ENCODE data around the gene USP24. TPM values are rescaled to one million over a fixed set of nuclear protein-coding genes. Genes with fewer than 3 reads are reported as not detected.
"Not testable (repeated sequence)": the region's sequence is repeated elsewhere in the genome, so short reads cannot be mapped to it uniquely, and the experiment has no call there.

USP24 gene
- total RNA-seq, 1 donor from 2014 or later = 45.1 TPM

DNA sequence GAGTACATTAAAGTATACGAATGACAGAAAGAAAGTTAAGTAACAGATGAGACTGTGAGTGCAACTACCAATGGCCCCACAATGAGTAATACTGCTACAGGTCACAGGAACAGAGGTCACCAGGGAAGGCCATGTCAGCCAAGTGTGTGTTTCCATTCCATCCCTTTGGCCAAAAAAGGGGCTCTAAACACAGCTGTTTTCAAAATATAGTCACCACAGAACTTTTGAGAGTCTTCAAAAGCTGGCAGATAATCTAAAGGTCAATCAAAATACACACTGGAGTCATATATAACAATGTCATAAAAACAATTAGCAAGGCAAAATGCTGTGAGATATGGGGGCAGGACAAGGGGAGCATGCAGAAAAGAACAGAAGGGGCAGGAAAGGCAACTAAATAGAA lies 10.2 kb downstream of the USP24 start:
- intact Hi-C loops (cut with DNase I) = no loop called here
- DNase-seq (ENCODE audit: low spot score) = no peak

DNA sequence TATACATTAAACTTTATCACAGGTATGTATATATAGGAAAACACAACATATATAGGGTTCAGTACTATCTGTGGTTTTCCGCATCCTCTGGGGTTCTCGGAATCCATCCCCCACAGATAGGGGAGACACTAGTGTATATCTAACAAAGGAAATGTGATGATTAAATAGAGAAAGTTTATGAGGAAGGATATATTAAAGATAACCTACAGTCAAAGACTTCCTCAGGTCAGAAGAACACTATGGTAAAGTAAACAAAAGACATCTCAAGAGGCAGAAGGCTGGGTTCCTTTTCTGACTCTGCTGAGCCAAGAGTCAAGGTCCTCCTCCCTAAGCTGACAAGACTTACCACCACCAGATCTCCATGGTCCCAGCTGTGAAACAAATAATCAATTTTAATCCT lies 12.1 kb downstream of the USP24 start:
- no peak for DNase-seq (ENCODE audit: low spot score)
- intact Hi-C loops (cut with DNase I) = no loop called here

DNA sequence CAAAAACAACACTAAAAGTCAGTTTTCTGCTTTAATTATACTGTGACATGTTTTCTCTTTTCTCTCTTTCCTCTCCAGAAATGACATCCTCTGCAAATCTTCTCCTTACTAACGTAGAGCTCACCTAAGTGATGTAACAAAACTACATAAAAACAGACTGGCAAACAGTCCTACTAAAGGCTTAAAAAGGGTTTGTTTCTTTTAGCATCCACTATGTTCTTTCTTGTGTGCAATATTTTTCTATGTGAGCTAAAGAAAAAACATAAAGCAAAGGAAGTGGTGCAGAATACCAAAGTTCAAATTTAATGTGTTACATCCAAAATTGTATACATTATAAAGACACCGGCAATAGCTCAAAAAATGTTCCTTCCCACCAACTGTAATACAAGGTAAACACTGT lies 14.5 kb downstream of the USP24 start:
- DNase-seq (ENCODE audit: low spot score) = no peak
- intact Hi-C loops (cut with DNase I) = no loop called here

DNA sequence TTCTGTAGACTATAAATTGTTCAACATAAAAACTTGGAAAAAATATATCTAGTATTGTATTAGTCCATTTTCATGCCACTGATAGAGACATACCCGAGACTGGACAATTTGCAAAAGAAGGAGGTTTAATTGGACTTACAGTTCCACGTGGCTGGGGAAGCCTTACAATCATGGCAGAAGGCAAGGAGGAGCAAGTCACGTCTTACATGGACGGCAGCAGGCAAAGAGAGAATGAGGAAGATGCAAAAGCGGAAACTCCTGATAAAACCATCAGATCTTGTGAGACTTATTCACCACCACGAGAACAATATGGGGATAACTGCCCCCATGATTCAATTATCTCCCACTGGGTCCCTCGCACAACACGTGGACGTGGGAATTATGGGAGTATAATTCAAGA lies 15.4 kb downstream of the USP24 start:
- DNase-seq (ENCODE audit: low spot score); intact Hi-C loops (cut with DNase I): not testable (repeated sequence)

GRCh38 chr1:55198044-55198443 lies 17.1 kb downstream of the USP24 start:
- intact Hi-C loops (cut with DNase I) = no loop called here
- DNase-seq (ENCODE audit: low spot score) = no peak

- intact Hi-C loops (cut with DNase I) = no loop called here
- DNase-seq (ENCODE audit: low spot score) = no peak
Observed at GRCh38 chr1:55197099-55197498, 18.1 kb downstream of the USP24 start.

GRCh38 chr1:55196433-55197035 lies 18.6 kb downstream of the USP24 start:
- intact Hi-C loops (cut with DNase I) = no loop called here
- DNase-seq (ENCODE audit: low spot score) = no peak

DNA sequence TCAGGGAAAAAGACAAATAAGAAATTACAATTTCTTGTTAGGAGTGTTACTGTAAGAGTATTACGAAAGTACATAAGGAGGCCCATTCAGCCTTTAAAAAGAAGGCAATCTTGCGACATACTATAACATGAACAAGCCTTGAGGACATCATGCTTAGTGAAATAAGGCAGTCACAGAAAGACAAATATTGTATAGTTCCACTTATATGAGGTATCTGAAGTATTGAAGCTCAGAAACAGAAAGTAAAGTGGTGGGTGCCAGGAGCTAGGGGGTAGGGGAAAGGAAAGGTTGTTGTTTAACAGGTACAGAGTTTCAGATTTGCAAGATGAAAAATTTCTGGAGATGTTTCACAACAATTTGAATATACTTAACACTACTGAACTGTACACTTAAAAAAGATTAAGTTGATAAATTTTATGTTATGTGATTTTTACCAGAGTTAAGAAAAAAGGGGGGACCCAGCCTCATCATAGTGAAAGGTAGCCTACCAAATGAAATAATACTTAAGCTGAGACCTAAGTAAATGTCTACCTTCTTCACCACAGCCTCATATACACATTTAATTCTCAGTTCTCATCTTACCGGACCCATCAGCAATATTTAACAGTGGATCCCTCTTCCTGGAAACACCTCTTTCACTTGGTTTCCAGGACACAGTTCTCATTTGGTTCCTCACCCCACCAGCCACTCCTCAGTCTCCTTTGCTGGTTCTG lies 19.5 kb downstream of the USP24 start:
- intact Hi-C loops (cut with DNase I) = no loop called here
- no peak for DNase-seq (ENCODE audit: low spot score)

- intact Hi-C loops (cut with DNase I) = no loop called here
- no peak for DNase-seq (ENCODE audit: low spot score)
Observed at GRCh38 chr1:55194851-55195250, 20.3 kb downstream of the USP24 start.

- intact Hi-C loops (cut with DNase I) = no loop called here
- DNase-seq (ENCODE audit: low spot score) = no peak
Observed at GRCh38 chr1:55192093-55192492, 23.1 kb downstream of the USP24 start.

DNA sequence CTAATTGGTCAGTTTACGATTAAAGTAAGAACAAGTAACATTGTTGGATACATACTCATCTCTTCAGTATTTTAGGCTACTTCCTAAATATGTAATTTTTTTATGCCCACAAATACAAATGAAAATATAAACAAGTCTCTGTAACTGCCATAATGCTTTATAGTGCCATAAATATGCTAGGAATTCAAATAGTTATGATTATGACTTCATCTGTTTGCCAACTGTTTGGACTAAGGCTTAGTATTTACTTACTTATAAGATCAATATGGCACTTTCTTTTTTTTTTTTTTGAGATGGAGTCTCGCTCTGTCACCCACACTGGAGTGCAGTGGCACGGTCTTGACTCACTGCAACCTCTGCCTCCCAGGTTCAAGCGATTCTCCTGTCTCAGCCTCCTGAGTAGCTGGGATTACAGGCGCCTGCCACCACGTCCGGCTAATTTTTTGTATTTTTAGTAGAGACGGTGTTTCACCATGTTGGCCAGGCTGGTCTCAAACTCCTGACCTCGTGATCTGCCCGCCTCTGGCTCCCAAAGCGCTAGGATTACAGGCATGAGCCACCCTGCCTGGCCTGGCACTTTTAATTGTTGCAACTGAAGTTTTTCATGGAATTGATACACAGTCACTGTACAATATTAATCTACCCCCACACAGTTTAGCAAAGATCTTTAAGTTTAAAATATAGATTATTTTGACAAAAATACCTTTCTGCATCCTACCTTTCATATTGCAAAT lies 23.8 kb downstream of the USP24 start:
- intact Hi-C loops (cut with DNase I); DNase-seq (ENCODE audit: low spot score): not testable (repeated sequence)

DNA sequence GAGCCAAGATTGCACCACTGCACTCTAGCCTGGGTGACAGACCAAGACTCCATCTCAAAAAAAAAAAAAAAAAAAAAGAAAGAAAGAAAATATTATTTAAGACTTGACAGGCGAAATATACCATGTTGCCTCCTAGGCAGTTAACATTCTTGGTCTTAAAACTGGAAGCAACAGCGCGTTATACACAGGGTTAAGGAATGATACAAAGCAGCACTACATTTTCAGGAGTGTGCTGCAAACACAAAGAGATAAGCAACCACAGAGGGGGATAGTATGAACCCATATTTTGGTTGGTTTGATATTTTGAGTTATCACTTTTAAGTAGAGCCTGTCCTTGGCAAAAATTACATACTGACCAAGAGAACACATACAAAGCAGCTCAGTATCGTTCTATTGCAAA lies 25.1 kb downstream of the USP24 start:
- intact Hi-C loops (cut with DNase I) = no loop called here
- no peak for DNase-seq (ENCODE audit: low spot score)

- no peak for DNase-seq (ENCODE audit: low spot score)
- intact Hi-C loops (cut with DNase I) = no loop called here
Observed at GRCh38 chr1:55188909-55189308, 26.3 kb downstream of the USP24 start.

GRCh38 chr1:55185832-55186231 lies 29.3 kb downstream of the USP24 start:
- intact Hi-C loops (cut with DNase I) = no loop called here
- no peak for DNase-seq (ENCODE audit: low spot score)

DNA sequence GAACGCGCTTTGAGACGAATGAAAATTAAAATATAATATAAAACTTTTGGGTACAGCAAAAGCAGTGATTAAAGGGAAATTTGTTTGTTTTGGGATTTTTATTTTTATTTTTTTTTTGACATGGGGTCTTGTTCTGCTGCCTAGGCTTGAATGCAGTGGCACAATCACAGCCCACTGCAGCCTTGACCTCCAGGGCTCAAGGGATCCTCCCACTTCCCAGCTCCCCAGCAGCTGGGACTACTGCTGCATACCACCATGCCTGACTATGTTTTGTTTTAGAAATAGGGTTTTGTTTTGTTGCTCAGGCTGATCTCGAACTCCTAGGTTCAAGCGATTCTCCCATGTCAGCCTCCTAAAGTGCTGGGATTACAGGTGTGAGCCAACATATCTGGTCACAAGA lies 30.3 kb downstream of the USP24 start:
- no peak for DNase-seq (ENCODE audit: low spot score)
- intact Hi-C loops (cut with DNase I) = no loop called here

- intact Hi-C loops (cut with DNase I) = no loop called here
Observed at GRCh38 chr1:55181666-55182065, 33.5 kb downstream of the USP24 start.

DNA sequence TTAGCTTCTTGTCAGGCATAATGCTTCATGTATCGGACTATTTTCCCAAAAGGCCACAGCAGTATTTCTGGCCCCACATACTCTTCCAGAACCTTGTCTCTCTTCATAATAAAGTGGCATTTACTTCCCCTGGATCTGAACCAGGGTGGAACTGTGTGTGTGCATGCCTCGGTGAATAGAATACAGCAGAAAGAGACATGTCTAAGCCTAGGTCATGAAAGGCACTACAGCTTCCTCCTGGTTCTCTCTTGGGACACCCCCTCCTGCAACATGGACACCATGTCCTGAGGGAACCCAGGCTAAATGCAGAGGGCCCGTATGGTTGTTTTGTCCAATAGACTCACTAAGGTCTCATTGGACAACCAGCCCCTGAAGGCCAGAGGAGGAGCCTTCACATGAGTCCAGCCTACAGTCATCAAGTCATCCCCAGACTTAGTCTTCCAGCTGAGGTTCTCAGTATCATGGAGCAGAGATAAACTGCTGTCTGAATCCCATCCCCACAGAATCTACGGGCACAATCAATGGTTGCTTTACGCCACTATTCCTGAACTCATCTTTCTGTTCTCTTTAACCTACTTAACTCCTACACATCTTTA lies 35.0 kb downstream of the USP24 start:
- no peak for DNase-seq (ENCODE audit: low spot score)
- intact Hi-C loops (cut with DNase I) = no loop called here

More at GRCh38 chr1:55181666-55182065, 33.5 kb downstream of the USP24 start:
- DNase-seq (ENCODE audit: low spot score) = no peak

GRCh38 chr1:55179177-55179835 lies 35.9 kb downstream of the USP24 start:
- DNase-seq (ENCODE audit: low spot score) = no peak
- intact Hi-C loops (cut with DNase I) = no loop called here

- DNase-seq (ENCODE audit: low spot score) = no peak
Observed at GRCh38 chr1:55172687-55173086, 42.5 kb downstream of the USP24 start.

GRCh38 chr1:55172272-55172671 lies 42.9 kb downstream of the USP24 start:
- intact Hi-C loops (cut with DNase I) = no loop called here
- DNase-seq (ENCODE audit: low spot score) = no peak

More at GRCh38 chr1:55172687-55173086, 42.5 kb downstream of the USP24 start:
- intact Hi-C loops (cut with DNase I) = no loop called here

Measured in cardiac septum (tissue), 1 donor.